Measurements from ENCODE around the gene P2RY8. TPM values are rescaled to one million over a fixed set of nuclear protein-coding genes. Genes with fewer than 3 reads are reported as not detected.
"Not testable (repeated sequence)": the region's sequence is repeated elsewhere in the genome, so short reads cannot be mapped to it uniquely, and the experiment has no call there.

Gene P2RY8
- total and polyA plus RNA-seq, 10 of the 15 experiments (the other 5 are each of a cell fraction or from before 2014, with no cell fraction given) = 2.0 to 64.4 (median 36.5) TPM

GRCh38 chrX:1576201-1576992 lies 39.4 kb upstream of the P2RY8 start:
- CTCF ChIA-PET = no interaction called here
- Histone ChIP-seq H3K4me2 (ENCODE audit: control insufficient read depth, insufficient read depth) (peak overlapping the region; percentile 13; the same call in 1 of the 2 replicates), H3K9me3 (replicated peaks; ENCODE audit: control insufficient read depth, insufficient read depth, low read length) (no peaks in the 10 kb centered on the region; the same call in 2 of the 3 replicates), H2AFZ (ENCODE audit: control insufficient read depth, low read depth, low read length) (peak overlapping the region; percentile 17; the same call in 1 of the 2 replicates), H3K36me3 (ENCODE audit: control insufficient read depth in 2 of 2, insufficient read depth in 2 of 2, low read length in 1 of 2) (no peaks in the 10 kb centered on the region), H3K27ac (ENCODE audit: control insufficient read depth, insufficient read depth) (no peak overlapping the region), H3K4me1 (ENCODE audit: control insufficient read depth, insufficient read depth, low read length) (peaks cover 6% of the 10 kb centered on the region; the same call in 1 of the 2 replicates), H3K4me3 (no peak overlapping the region), H4K20me1 (ENCODE audit: control insufficient read depth, insufficient read depth) (no peaks in the 10 kb centered on the region), H3K79me2 (ENCODE audit: control insufficient read depth, insufficient read depth, low read length) (no peaks in the 10 kb centered on the region), H3K9ac (ENCODE audit: control insufficient read depth, insufficient read depth, low read length) (no peak overlapping the region), H3K27me3 (replicated peaks in 1 of 2; ENCODE audit: control insufficient read depth in 2 of 2, insufficient read depth in 2 of 2, low read length in 1 of 2) (no peaks in the 10 kb centered on the region)
- DNase-seq (ENCODE audit: low read depth, low spot score) (no peak), ATAC-seq (peak; percentile 51), FAIRE-seq (no peak)
- SMC1A ChIA-PET (ENCODE audit: uncharacterized antibody, unreplicated experiment) = no interaction called here
- POLR2A ChIA-PET = no interaction called here
- RAD21 ChIA-PET (ENCODE audit: unreplicated experiment) = no interaction called here
- in situ Hi-C loops (cut with MboI) (no loop called here), intact Hi-C loops (cut with micrococcal nuclease; ENCODE audit: unreplicated experiment) (no loop called here)
- peak; percentile 7; the same call in 1 of the 2 replicates for TF ChIP-seq RUNX3 (IDR thresholded peaks at IDR 0.05; ENCODE audit: low read length)
- TF ChIP-seq, protein P1, sequence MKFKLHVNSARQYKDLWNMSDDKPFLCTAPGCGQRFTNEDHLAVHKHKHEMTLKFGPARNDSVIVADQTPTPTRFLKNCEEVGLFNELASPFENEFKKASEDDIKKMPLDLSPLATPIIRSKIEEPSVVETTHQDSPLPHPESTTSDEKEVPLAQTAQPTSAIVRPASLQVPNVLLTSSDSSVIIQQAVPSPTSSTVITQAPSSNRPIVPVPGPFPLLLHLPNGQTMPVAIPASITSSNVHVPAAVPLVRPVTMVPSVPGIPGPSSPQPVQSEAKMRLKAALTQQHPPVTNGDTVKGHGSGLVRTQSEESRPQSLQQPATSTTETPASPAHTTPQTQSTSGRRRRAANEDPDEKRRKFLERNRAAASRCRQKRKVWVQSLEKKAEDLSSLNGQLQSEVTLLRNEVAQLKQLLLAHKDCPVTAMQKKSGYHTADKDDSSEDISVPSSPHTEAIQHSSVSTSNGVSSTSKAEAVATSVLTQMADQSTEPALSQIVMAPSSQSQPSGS (IDR thresholded peaks at IDR 0.05; ENCODE audit: low read length) = no peak
- no TSS peak for BruUV-seq (replicated peaks)
- WGBS (ENCODE audit: insufficient coverage, insufficient replicate concordance, low lambda C conversion rate, missing lambda C conversion rate) = 28% methylated on average over 6 of the region's 6 CpGs

- H3K4me2 ChIP-seq (ENCODE audit: control insufficient read depth, insufficient read depth); H3K9ac ChIP-seq (ENCODE audit: control insufficient read depth, insufficient read depth, low read length); intact Hi-C loops (cut with micrococcal nuclease; ENCODE audit: unreplicated experiment); SMC1A ChIA-PET (ENCODE audit: uncharacterized antibody, unreplicated experiment); CTCF ChIA-PET; DNase-seq (ENCODE audit: low read depth, low spot score); in situ Hi-C loops (cut with MboI); FAIRE-seq; H4K20me1 ChIP-seq (ENCODE audit: control insufficient read depth, insufficient read depth); POLR2A ChIA-PET; H3K79me2 ChIP-seq (ENCODE audit: control insufficient read depth, insufficient read depth, low read length); H3K27ac ChIP-seq (ENCODE audit: control insufficient read depth, insufficient read depth); H3K4me3 ChIP-seq; H3K4me1 ChIP-seq (ENCODE audit: control insufficient read depth, insufficient read depth, low read length); H3K27me3 ChIP-seq (replicated peaks in 1 of 2; ENCODE audit: control insufficient read depth in 2 of 2, insufficient read depth in 2 of 2, low read length in 1 of 2); H3K36me3 ChIP-seq (ENCODE audit: control insufficient read depth in 2 of 2, insufficient read depth in 2 of 2, low read length in 1 of 2); RAD21 ChIA-PET (ENCODE audit: unreplicated experiment); H3K9me3 ChIP-seq (replicated peaks; ENCODE audit: control insufficient read depth, insufficient read depth, low read length); H2AFZ ChIP-seq (ENCODE audit: control insufficient read depth, low read depth, low read length); ATAC-seq; BruUV-seq (replicated peaks): not testable (repeated sequence)
- WGBS (ENCODE audit: insufficient coverage, insufficient replicate concordance, low lambda C conversion rate, missing lambda C conversion rate) = 87% methylated on average over 19 of the region's 19 CpGs
Measured at GRCh38 chrX:1574181-1574580, 37.2 kb upstream of the P2RY8 start.
